ENCODE measurements around the gene MLEC. TPM values are rescaled to one million over a fixed set of nuclear protein-coding genes. Genes with fewer than 3 reads are reported as not detected.

Gene MLEC
- polyA plus RNA-seq, 1 donor: 173 TPM

DNA sequence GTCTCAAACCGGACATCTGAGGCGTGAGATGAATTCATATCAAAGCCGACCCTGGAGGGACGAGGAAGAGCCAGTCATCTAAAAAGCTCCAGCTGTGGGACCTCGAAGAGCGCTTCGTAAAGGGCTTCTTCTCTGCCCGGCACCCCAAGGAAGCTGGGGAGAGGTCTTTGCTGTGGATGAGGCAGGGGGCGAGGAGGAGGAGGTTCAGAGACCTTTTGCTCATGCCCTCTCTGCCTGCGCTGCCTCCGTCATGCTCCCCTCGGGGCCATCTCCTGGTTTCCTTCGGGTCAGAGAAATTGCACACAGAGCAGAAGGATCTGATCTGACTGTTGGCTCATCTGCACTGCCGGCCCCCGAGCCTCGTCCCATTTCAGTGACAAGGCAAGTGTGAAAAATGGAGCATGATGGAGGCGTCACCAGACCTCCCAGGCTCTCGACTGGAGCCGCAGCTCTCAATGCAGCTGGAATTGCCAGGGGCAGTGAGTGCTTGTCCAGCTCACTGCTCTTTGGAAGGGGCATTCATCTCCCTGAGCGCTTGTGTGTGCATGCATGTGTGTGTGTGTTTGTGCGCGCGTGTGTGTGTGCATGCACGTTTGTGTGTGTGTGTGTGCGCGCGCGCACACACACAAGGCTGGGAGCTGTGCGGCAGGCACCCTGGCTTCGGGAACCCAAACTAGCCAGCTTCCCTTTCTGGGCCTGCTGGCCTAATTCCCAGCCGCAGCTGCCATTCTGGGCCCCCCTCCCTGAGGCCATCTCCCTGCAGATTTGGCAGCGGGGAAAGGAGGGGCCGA, 37.3 kb upstream of the MLEC start:
- Histone ChIP-seq H3K27ac (ENCODE audit: low read length) (no peak overlapping the region), H3K9me3 (ENCODE audit: control insufficient read depth, low read depth, low read length) (no peaks in the 10 kb centered on the region), H3K27me3 (ENCODE audit: control insufficient read depth, insufficient read depth, low read length) (peaks cover 20% of the 10 kb centered on the region), H3K4me3 (ENCODE audit: low read length) (peak overlapping the region; percentile 5), H3K4me1 (ENCODE audit: control insufficient read depth, insufficient read depth, low read length) (peaks cover 2% of the 10 kb centered on the region), H3K36me3 (ENCODE audit: control insufficient read depth, insufficient read depth, low read length) (no peaks in the 10 kb centered on the region)
- WGBS (ENCODE audit: insufficient coverage, low lambda C conversion rate): no CpG with 5 or more reads among the region's 33 CpGs
- no peak for DNase-seq

DNA sequence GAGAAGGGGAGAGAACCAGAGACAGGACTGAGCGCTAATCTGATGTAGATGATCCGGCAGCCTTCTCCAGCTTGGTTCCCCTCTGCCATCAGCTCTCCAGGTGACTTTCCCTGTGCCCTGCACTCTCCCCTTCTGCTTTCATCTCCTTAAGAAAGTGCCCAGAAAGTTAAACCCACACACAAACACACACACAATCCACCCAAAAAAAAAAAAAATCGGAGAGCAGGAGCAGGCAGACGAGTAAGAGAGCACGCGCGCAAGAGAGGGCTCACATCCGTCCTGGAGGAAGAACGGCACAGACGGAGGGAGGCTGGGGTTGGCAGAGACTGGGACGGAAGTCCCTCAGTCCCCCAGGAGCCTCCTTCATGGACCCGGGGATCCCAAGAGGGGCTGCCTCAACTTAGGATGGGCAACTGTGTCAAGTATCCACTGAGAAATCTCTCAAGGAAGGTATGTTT, 36.7 kb upstream of the MLEC start:
- no peak overlapping the region for H3K4me3 ChIP-seq (ENCODE audit: low read length)

DNA sequence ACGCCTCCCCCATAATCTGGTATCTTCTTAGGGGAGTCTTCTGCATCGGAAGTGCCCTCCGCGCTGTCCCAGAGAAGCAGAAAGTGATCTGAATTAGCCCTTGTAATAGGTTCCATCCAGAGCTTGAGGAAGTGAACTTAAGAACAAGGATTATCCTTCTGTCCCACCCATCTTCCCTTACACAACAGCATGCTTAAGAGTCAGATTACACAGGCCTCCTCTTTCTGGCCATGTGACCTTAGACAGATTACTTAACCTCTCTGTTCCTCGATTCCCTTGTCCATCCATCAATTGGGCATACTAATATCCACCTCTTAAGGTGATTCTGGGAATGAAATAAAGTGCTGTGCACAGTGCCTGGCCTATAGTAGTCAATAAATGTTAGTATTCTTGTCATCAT, 35.1 kb upstream of the MLEC start:
- Histone ChIP-seq H3K27ac (ENCODE audit: low read length) (no peak overlapping the region), H3K4me3 (ENCODE audit: low read length) (no peak overlapping the region), H3K4me1 (ENCODE audit: control insufficient read depth, insufficient read depth, low read length) (peaks cover under 1% of the 10 kb centered on the region), H3K36me3 (ENCODE audit: control insufficient read depth, insufficient read depth, low read length) (no peaks in the 10 kb centered on the region), H3K9me3 (ENCODE audit: control insufficient read depth, low read depth, low read length) (no peaks in the 10 kb centered on the region), H3K27me3 (ENCODE audit: control insufficient read depth, insufficient read depth, low read length) (peaks cover 17% of the 10 kb centered on the region)
- no CpG with 5 or more reads among the region's 5 CpGs for WGBS (ENCODE audit: insufficient coverage, low lambda C conversion rate)
- no peak for DNase-seq

More for the DNA sequence above, 36.7 kb upstream of the MLEC start:
- WGBS (ENCODE audit: insufficient coverage, low lambda C conversion rate): no CpG with 5 or more reads among the region's 12 CpGs
- Histone ChIP-seq H3K4me1 (ENCODE audit: control insufficient read depth, insufficient read depth, low read length) (peaks cover 2% of the 10 kb centered on the region), H3K27ac (ENCODE audit: low read length) (no peak overlapping the region), H3K27me3 (ENCODE audit: control insufficient read depth, insufficient read depth, low read length) (peaks cover 18% of the 10 kb centered on the region), H3K36me3 (ENCODE audit: control insufficient read depth, insufficient read depth, low read length) (no peaks in the 10 kb centered on the region), H3K9me3 (ENCODE audit: control insufficient read depth, low read depth, low read length) (no peaks in the 10 kb centered on the region)
- DNase-seq: no peak

DNA sequence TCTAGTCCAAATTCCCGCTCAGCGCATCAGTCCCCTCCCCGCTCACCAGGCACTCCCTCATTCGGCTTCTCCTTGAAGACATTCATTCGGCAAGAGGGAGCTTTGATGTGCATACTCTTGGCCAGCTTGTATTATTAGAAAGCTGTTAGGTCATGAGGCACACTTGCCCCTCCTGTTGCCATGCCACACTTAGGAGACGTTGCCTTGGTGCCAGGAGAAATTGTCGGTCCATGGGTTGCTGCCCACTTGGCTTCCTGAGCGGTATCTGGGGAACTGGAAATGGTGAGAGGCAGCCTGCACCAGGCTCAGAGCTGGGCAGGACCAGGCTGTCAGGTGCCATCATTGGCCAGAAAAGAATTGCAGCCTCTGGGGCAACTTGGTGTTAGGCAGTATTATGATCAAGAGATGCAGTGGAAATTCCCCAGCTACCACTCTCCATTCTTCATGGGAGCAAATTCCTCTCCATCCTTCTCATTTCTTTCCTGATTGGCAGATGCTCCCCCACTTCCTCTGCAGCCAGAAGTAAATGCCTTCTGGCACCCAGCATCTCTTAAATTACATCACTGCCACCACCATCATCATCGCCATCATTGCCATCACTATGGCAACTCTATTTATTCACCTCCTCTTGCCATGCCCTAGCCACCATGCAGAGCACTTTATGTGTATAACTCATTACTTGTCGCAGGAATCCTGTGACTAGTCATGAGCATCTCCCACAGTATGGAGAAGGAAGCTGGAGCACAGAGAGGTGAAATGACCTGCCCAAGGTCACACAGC, 34.1 kb upstream of the MLEC start:
- Histone ChIP-seq H3K9me3 (ENCODE audit: control insufficient read depth, low read depth, low read length) (no peaks in the 10 kb centered on the region), H3K4me1 (ENCODE audit: control insufficient read depth, insufficient read depth, low read length) (no peaks in the 10 kb centered on the region), H3K27me3 (ENCODE audit: control insufficient read depth, insufficient read depth, low read length) (peaks cover 17% of the 10 kb centered on the region), H3K4me3 (ENCODE audit: low read length) (no peak overlapping the region), H3K27ac (ENCODE audit: low read length) (no peak overlapping the region), H3K36me3 (ENCODE audit: control insufficient read depth, insufficient read depth, low read length) (no peaks in the 10 kb centered on the region)
- DNase-seq: no peak
- WGBS (ENCODE audit: insufficient coverage, low lambda C conversion rate): no CpG with 5 or more reads among the region's 10 CpGs

DNA sequence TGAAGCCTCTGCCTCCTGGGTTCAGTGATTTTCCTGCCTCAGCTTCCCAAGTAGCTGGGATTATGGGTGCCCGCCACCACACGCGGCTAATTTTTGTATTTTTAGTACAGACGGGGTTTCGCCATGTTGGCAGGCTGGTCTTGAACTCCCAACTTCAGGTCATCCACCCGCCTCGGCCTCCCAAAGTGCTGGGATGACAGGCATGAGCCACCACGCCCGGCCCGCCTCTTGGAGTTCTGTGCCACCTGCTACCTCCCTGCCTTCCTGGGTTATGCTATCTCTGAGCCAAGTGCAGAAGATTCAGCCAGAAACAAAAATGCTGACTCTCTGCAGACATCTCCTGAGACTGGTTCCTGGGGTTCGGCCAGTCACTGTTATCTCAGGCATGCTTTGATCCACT, 33.3 kb upstream of the MLEC start:
- no peak overlapping the region for H3K4me3 ChIP-seq (ENCODE audit: low read length)
- peaks cover 17% of the 10 kb centered on the region for H3K27me3 ChIP-seq (ENCODE audit: control insufficient read depth, insufficient read depth, low read length)
- no peaks in the 10 kb centered on the region for H3K4me1 ChIP-seq (ENCODE audit: control insufficient read depth, insufficient read depth, low read length)
- no peak for DNase-seq
- H3K9me3 ChIP-seq (ENCODE audit: control insufficient read depth, low read depth, low read length): no peaks in the 10 kb centered on the region
- no peaks in the 10 kb centered on the region for H3K36me3 ChIP-seq (ENCODE audit: control insufficient read depth, insufficient read depth, low read length)
- no peak overlapping the region for H3K27ac ChIP-seq (ENCODE audit: low read length)
- WGBS (ENCODE audit: insufficient coverage, low lambda C conversion rate): no CpG with 5 or more reads among the region's 11 CpGs

DNA sequence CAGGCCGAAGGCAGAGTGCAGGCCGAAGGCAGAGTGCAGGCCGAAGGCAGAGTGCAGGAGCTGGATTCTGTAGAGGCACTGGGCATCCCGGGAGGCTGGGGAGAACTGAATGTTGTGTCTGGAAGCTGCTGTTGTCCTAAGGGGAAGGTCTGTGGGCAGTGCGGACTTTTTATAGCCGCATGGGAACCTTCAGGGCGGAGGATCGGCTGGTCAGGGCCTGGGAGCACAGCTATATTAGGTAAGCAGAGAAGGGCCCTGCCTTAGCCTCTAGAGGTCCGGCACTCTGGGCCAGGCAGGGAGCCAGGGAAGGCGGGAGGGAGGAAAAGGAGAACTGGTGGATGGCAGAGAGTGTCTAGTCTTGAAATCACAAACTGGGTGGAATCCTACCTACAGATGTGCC, 32.3 kb upstream of the MLEC start:
- WGBS (ENCODE audit: insufficient coverage, low lambda C conversion rate): no CpG with 5 or more reads among the region's 10 CpGs
- no peaks in the 10 kb centered on the region for H3K9me3 ChIP-seq (ENCODE audit: control insufficient read depth, low read depth, low read length)
- H3K27ac ChIP-seq (ENCODE audit: low read length): no peak overlapping the region
- H3K4me3 ChIP-seq (ENCODE audit: low read length): no peak overlapping the region
- H3K36me3 ChIP-seq (ENCODE audit: control insufficient read depth, insufficient read depth, low read length): no peaks in the 10 kb centered on the region
- no peak for DNase-seq
- H3K4me1 ChIP-seq (ENCODE audit: control insufficient read depth, insufficient read depth, low read length): no peaks in the 10 kb centered on the region
- peaks cover 13% of the 10 kb centered on the region for H3K27me3 ChIP-seq (ENCODE audit: control insufficient read depth, insufficient read depth, low read length)

DNA sequence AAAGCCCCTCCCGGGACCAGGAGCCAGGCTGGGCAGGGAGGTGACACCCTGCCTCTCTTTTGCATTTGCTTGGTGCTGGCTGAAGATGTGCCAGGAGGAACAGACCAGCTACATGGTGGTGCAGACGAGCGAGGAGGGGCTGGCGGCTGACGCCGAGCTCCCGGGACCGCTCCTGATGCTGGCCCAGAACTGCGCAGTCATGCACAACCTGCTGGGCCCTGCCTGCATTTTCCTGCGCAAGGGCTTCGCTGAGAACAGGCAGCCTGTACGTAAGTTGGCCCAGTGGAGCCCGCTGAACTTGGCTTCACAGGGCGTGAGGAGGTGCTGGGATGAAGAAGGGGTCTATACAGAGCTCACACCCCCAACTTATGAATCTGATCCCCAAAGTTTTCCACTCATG, 30.9 kb upstream of the MLEC start:
- no peaks in the 10 kb centered on the region for H3K9me3 ChIP-seq (ENCODE audit: control insufficient read depth, low read depth, low read length)
- no peak overlapping the region for H3K27ac ChIP-seq (ENCODE audit: low read length)
- no peaks in the 10 kb centered on the region for H3K36me3 ChIP-seq (ENCODE audit: control insufficient read depth, insufficient read depth, low read length)
- WGBS (ENCODE audit: insufficient coverage, low lambda C conversion rate): no CpG with 5 or more reads among the region's 14 CpGs
- H3K4me3 ChIP-seq (ENCODE audit: low read length): no peak overlapping the region
- DNase-seq: no peak
- H3K4me1 ChIP-seq (ENCODE audit: control insufficient read depth, insufficient read depth, low read length): no peaks in the 10 kb centered on the region
- peaks cover 1% of the 10 kb centered on the region for H3K27me3 ChIP-seq (ENCODE audit: control insufficient read depth, insufficient read depth, low read length)

DNA sequence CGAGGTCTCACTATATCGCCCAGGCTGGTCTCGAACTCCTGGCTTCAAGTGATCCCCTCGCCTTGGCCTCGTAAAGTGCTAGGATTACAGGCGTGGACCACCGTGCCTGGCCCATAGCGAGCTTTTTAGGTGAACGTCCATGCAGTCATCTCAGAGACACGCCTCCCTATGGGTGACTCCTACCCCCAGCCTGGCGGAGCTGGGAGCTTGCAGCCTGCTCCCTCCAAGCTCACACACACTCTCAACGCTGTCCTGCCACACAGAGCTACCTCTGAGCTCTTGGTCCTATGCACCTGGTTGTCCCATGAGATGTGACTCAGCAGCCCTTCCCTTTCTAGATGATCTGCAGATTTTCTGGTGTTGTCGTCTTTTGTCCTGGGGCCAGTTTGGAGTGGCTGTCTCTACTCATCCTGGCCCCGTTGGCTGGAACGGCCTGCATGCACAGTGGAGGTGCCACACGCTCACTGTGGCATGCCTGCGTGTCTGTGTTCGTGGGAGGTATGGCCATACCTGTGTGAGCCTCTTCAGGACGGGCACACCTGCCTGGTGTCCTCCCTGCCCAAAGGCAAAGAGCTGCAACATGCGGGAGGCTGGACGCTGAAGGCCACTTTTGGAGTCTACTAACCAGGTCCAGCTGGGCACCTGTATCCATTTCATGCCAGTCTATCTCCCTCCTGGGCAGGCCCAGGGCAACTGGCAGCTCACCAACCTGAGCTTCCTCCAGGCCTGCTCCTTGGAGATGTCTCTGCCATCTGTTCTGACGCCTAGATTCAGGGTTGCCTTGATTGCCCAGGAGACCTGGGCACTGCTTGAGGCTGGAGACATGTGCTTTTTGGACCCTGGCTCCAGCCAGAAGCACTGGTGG, 28.4 kb upstream of the MLEC start:
- H3K27ac ChIP-seq (ENCODE audit: low read length): no peak overlapping the region
- H3K4me3 ChIP-seq (ENCODE audit: low read length): no peak overlapping the region
- WGBS (ENCODE audit: insufficient coverage, low lambda C conversion rate): no CpG with 5 or more reads among the region's 22 CpGs
- H3K36me3 ChIP-seq (ENCODE audit: control insufficient read depth, insufficient read depth, low read length): no peaks in the 10 kb centered on the region
- no peaks in the 10 kb centered on the region for H3K27me3 ChIP-seq (ENCODE audit: control insufficient read depth, insufficient read depth, low read length)
- DNase-seq: no peak
- H3K9me3 ChIP-seq (ENCODE audit: control insufficient read depth, low read depth, low read length): no peaks in the 10 kb centered on the region
- H3K4me1 ChIP-seq (ENCODE audit: control insufficient read depth, insufficient read depth, low read length): no peaks in the 10 kb centered on the region

DNA sequence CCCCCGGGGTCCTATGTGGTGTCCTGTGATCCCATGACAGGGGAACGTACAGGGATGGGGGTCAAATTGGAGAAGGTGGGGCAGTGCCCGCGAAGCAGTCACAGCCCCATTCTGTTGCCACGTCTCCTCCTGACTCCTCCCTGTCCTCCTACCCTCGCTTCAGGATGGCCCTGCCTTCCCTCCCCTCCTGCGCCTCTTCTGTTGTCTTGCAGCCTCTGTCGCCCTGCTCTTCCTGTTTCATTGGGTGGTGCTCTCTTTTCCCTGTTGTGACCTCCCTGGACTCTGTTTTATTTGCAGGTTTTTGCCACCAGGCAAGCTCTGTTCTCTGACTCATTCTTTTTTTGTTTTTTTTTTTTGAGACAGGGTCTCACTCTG, 27.8 kb upstream of the MLEC start:
- H3K36me3 ChIP-seq (ENCODE audit: control insufficient read depth, insufficient read depth, low read length): no peaks in the 10 kb centered on the region
- no peaks in the 10 kb centered on the region for H3K4me1 ChIP-seq (ENCODE audit: control insufficient read depth, insufficient read depth, low read length)
- H3K27ac ChIP-seq (ENCODE audit: low read length): no peak overlapping the region
- no peaks in the 10 kb centered on the region for H3K27me3 ChIP-seq (ENCODE audit: control insufficient read depth, insufficient read depth, low read length)
- H3K9me3 ChIP-seq (ENCODE audit: control insufficient read depth, low read depth, low read length): no peaks in the 10 kb centered on the region
- no CpG with 5 or more reads among the region's 8 CpGs for WGBS (ENCODE audit: insufficient coverage, low lambda C conversion rate)
- peak in 1 of 2 donors; percentile 36 for DNase-seq
- H3K4me3 ChIP-seq (ENCODE audit: low read length): no peak overlapping the region

DNA sequence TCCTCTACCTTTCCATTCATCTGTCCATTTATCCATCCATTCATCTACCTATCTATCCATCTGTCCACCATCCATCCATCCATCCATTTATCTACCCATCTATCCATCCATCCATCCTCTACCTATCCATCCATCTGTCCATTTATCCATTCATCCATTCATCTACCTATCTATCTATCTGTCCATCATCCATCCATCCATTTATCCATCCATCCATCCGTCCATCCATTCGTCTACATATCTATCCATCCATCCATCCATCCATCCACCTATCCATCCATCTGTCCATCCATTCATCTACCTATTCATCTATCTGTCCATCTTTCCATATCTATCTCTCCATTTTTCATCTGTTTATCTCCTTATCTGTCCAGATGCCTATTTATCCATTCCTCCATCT, 25.5 kb upstream of the MLEC start:
- WGBS (ENCODE audit: insufficient coverage, low lambda C conversion rate): 45% methylated on average over 2 of the region's 2 CpGs
- no peak overlapping the region for H3K27ac ChIP-seq (ENCODE audit: low read length)

More for the DNA sequence above, 25.5 kb upstream of the MLEC start:
- no peaks in the 10 kb centered on the region for H3K4me1 ChIP-seq (ENCODE audit: control insufficient read depth, insufficient read depth, low read length)
- no peak for DNase-seq
- no peaks in the 10 kb centered on the region for H3K36me3 ChIP-seq (ENCODE audit: control insufficient read depth, insufficient read depth, low read length)
- H3K4me3 ChIP-seq (ENCODE audit: low read length): no peak overlapping the region
- H3K27me3 ChIP-seq (ENCODE audit: control insufficient read depth, insufficient read depth, low read length): no peaks in the 10 kb centered on the region
- H3K9me3 ChIP-seq (ENCODE audit: control insufficient read depth, low read depth, low read length): no peaks in the 10 kb centered on the region

All from large intestine (tissue), 3 donors.